Caco-2 (cell line): ENCODE measurements around the gene CDKN2B. TPM values are rescaled to one million over a fixed set of nuclear protein-coding genes. Genes with fewer than 3 reads are reported as not detected.
A peak's percentile ranks its signal among the peaks of the same experiment; 100 is the strongest.

ENCODE experiments used
- BruUV-seq: library from RNA; stranded (reverse); fragments of 400-500 nt; replicated peaks from 2 replicates; lab custom pipeline; 2021; lab: Mats Ljungman, UMichigan
- CTCF ChIA-PET: fragments of 300-600 bp; sonication (Branson Sonifier 250); formaldehyde crosslinking; loops from one replicate; lab custom pipeline; 2022; ENCODE audit warnings: antibody characterized with exemption; lab: Charles Lee
- POLR2A ChIA-PET: fragments of 300-600 bp; sonication (Branson Sonifier 250); formaldehyde crosslinking; loops from one replicate; lab custom pipeline; 2022; ENCODE audit warnings: antibody characterized with exemption; lab: Charles Lee
- DNase-seq, 2 experiments: peaks; one replicate each; pipeline versions ENCODE4 v3.0.0 to v3.0.0-alpha.2; 2020 to 2022
- H3K27me3 ChIP-seq: replicated peaks from 2 replicates; pipeline ENCODE4 v1.6.0; 2011; ENCODE audit warnings: low read length; ENCODE audit not compliant: control insufficient read depth, insufficient read depth
- H3K36me3 ChIP-seq: 2 replicates; pipeline ENCODE4 v1.5.1; 2011; ENCODE audit warnings: low read length; ENCODE audit not compliant: control insufficient read depth, insufficient read depth
- H3K4me1 ChIP-seq: fragments of 250-450 bp; sonication (Bioruptor Pico); 2 replicates; pipeline ENCODE4 v1.5.1; 2020; ENCODE audit warnings: mild to moderate bottlenecking
- H3K4me3 ChIP-seq: 2 replicates; pipeline ENCODE4 v1.5.1; 2011; ENCODE audit warnings: low read depth, mild to moderate bottlenecking, control low read depth, low read length
- H3K9me3 ChIP-seq: fragments of 250-450 bp; sonication (Bioruptor Pico); 2 replicates; pipeline ENCODE4 v1.5.1; 2020; ENCODE audit warnings: mild to moderate bottlenecking, moderate library complexity
- H3K27ac Mint-ChIP-seq: one replicate; pipeline ENCODE4 v1.8.0; 2022; ENCODE audit warnings: mixed read lengths; ENCODE audit not compliant: unreplicated experiment
- H3K27me3 Mint-ChIP-seq: one replicate; pipeline ENCODE4 v1.8.0; 2022; ENCODE audit warnings: mixed read lengths; ENCODE audit not compliant: insufficient read depth, unreplicated experiment
- H3K36me3 Mint-ChIP-seq: one replicate; pipeline ENCODE4 v1.8.0; 2022; ENCODE audit warnings: mild to moderate bottlenecking, mixed read lengths; ENCODE audit not compliant: insufficient read depth, unreplicated experiment
- H3K4me1 Mint-ChIP-seq: one replicate; pipeline ENCODE4 v1.8.0; 2022; ENCODE audit warnings: low read depth, mixed read lengths; ENCODE audit not compliant: unreplicated experiment
- H3K4me3 Mint-ChIP-seq: one replicate; pipeline ENCODE4 v1.8.0; 2022; ENCODE audit warnings: mild to moderate bottlenecking, moderate library complexity, mixed read lengths; ENCODE audit not compliant: unreplicated experiment
- H3K9me3 Mint-ChIP-seq: one replicate; pipeline ENCODE4 v1.8.0; 2022; ENCODE audit warnings: mixed read lengths; ENCODE audit not compliant: unreplicated experiment
- CTCF ChIP-seq, 2 experiments: fragments of 200-600 bp in 1 of 2; IDR thresholded peaks; 1 replicate in 1 of 2; 2 replicates in 1 of 2; pipeline versions ENCODE4 v1.5.1 to v1.8.0; 2011 to 2022; ENCODE audit warnings: antibody characterized with exemption in 1 of 2, control low read depth in 1 of 2, inconsistent platforms in 1 of 2, low read depth in 1 of 2, low read length in 1 of 2, mild to moderate bottlenecking in 1 of 2, moderate library complexity in 1 of 2; ENCODE audit not compliant: insufficient read depth in 1 of 2, severe bottlenecking in 1 of 2, unreplicated experiment in 1 of 2
- intact Hi-C: fragments of 100-400 bp; cut with micrococcal nuclease; formaldehyde crosslinking; loops from one replicate; pipeline ENCODE4 v1.10.0; 2022; ENCODE audit not compliant: unreplicated experiment
- total RNA-seq: library from RNA; stranded (reverse); gene quantifications from 2 replicates; pipeline ENCODE4 v1.2.3, GENCODE V29; 2022

CDKN2B gene
- total RNA-seq, 1 experiment from 2014 or later = 7.6 TPM

GRCh38 chr9:22041775-22042174 is 32.7 kb upstream of the CDKN2B start:
- Mint-ChIP-seq H3K4me3 (no peak overlapping the region), H3K27me3 (no peaks in the 10 kb centered on the region), H3K36me3 (peaks cover 6% of the 10 kb centered on the region), H3K9me3 (no peaks in the 10 kb centered on the region), H3K27ac (no peak overlapping the region), H3K4me1 (no peaks in the 10 kb centered on the region)
- H3K9me3 ChIP-seq = no peaks in the 10 kb centered on the region
- no peaks in the 10 kb centered on the region for H3K27me3 ChIP-seq
- CTCF ChIA-PET = interaction anchor here (0.9 to 1.7 kb wide), 2 partner anchors 33 to 78 kb away, joined by 3 to 7 read pairs; partner anchors contain the start of gene CDKN2B
- no peak overlapping the region for H3K4me3 ChIP-seq
- no peak for TF ChIP-seq CTCF (IDR thresholded peaks at IDR 0.05; ENCODE audit: insufficient read depth in 1 of 2, low read depth in 1 of 2, low read length in 1 of 2, severe bottlenecking in 1 of 2, unreplicated experiment in 1 of 2)
- intact Hi-C loops = loop anchor here (2.0 kb wide), 2 partner anchors 77 to 197 kb away; no protein-coding TSS in a partner anchor
- peak; percentile 59 to 63 for DNase-seq
- H3K4me1 ChIP-seq = peaks cover 30% of the 10 kb centered on the region
- POLR2A ChIA-PET = interaction anchor here (0.6 kb wide), 2 partner anchors 33 to 81 kb away, joined by 3 to 9 read pairs; no protein-coding TSS in a partner anchor
- BruUV-seq = no TSS peak
- no peaks in the 10 kb centered on the region for H3K36me3 ChIP-seq

- Histone ChIP-seq H3K27me3 (no peaks in the 10 kb centered on the region), H3K4me3 (no peak overlapping the region), H3K36me3 (no peaks in the 10 kb centered on the region), H3K4me1 (peaks cover 27% of the 10 kb centered on the region), H3K9me3 (no peaks in the 10 kb centered on the region)
- BruUV-seq = no TSS peak
- Mint-ChIP-seq H3K27ac (no peak overlapping the region), H3K4me3 (no peak overlapping the region), H3K4me1 (no peaks in the 10 kb centered on the region), H3K9me3 (no peaks in the 10 kb centered on the region), H3K36me3 (peaks cover 6% of the 10 kb centered on the region), H3K27me3 (no peaks in the 10 kb centered on the region)
- CTCF ChIA-PET = interaction anchor here (0.9 to 1.7 kb wide), 2 partner anchors 32 to 78 kb away, joined by 3 to 7 read pairs; partner anchors contain the start of gene CDKN2B
- no peak for DNase-seq
- intact Hi-C loops = no loop called here
- POLR2A ChIA-PET = interaction anchor here (0.6 kb wide), 1 partner anchor 33 kb away, joined by 3 read pairs; no protein-coding TSS in a partner anchor
- no peak for TF ChIP-seq CTCF (IDR thresholded peaks at IDR 0.05; ENCODE audit: insufficient read depth in 1 of 2, low read depth in 1 of 2, low read length in 1 of 2, severe bottlenecking in 1 of 2, unreplicated experiment in 1 of 2)
These were observed 32.2 kb upstream of the CDKN2B start for GRCh38 chr9:22041344-22041743.

- H3K36me3 Mint-ChIP-seq = peaks cover 6% of the 10 kb centered on the region
- Histone ChIP-seq H3K9me3 (no peaks in the 10 kb centered on the region), H3K4me1 (peaks cover 21% of the 10 kb centered on the region), H3K27me3 (no peaks in the 10 kb centered on the region), H3K36me3 (no peaks in the 10 kb centered on the region), H3K4me3 (no peak overlapping the region)
- no peaks in the 10 kb centered on the region for H3K9me3 Mint-ChIP-seq
- H3K4me1 Mint-ChIP-seq = no peaks in the 10 kb centered on the region
- H3K4me3 Mint-ChIP-seq = no peak overlapping the region
- ChIA-PET POLR2A (no interaction called here), CTCF (interaction anchor here (1.7 kb wide), 1 partner anchor 32 kb away, joined by 7 read pairs; the partner anchor contains the start of gene CDKN2B)
- intact Hi-C loops = no loop called here
- no peak overlapping the region for H3K27ac Mint-ChIP-seq
- no peak for TF ChIP-seq CTCF (IDR thresholded peaks at IDR 0.05; ENCODE audit: insufficient read depth in 1 of 2, low read depth in 1 of 2, low read length in 1 of 2, severe bottlenecking in 1 of 2, unreplicated experiment in 1 of 2)
- BruUV-seq = no TSS peak
- no peaks in the 10 kb centered on the region for H3K27me3 Mint-ChIP-seq
- DNase-seq = no peak
These were observed 31.7 kb upstream of the CDKN2B start for GRCh38 chr9:22040760-22041159.
